Measurements from ENCODE around the gene SPEF2. TPM values are rescaled to one million over a fixed set of nuclear protein-coding genes. Genes with fewer than 3 reads are reported as not detected.

Gene SPEF2
- total RNA-seq, 1 donor from 2014 or later, result 3.4 TPM

DNA sequence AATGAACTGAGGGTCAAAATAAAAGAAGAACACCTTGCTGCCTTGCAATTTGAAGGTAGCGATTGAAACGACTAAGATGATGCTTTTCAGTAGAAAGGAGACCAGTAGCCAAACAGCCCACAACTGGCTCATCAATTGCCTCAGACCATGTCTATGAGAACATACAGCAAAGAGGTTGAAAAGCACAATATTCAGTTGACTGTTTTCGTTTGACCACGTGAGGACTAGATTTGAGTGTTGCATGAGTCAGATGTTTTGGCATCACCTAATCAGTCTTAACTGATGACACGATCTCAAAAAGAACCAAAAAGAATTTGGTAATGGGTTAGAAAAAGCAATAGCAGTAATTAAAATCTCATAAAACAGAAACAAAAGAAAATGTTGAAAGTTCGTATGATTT, 156.3 kb downstream of the SPEF2 start:
- TF ChIP-seq, protein P1, sequence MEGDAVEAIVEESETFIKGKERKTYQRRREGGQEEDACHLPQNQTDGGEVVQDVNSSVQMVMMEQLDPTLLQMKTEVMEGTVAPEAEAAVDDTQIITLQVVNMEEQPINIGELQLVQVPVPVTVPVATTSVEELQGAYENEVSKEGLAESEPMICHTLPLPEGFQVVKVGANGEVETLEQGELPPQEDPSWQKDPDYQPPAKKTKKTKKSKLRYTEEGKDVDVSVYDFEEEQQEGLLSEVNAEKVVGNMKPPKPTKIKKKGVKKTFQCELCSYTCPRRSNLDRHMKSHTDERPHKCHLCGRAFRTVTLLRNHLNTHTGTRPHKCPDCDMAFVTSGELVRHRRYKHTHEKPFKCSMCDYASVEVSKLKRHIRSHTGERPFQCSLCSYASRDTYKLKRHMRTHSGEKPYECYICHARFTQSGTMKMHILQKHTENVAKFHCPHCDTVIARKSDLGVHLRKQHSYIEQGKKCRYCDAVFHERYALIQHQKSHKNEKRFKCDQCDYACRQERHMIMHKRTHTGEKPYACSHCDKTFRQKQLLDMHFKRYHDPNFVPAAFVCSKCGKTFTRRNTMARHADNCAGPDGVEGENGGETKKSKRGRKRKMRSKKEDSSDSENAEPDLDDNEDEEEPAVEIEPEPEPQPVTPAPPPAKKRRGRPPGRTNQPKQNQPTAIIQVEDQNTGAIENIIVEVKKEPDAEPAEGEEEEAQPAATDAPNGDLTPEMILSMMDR (IDR thresholded peaks at IDR 0.05; ENCODE audit: insufficient read depth, low read depth, low read length), result no peak
- TF ChIP-seq EZH2 (IDR thresholded peaks at IDR 0.05; ENCODE audit: insufficient read depth, low read length), result no peak
- Histone ChIP-seq H3K36me3 (ENCODE audit: insufficient read depth, low read length) (no peaks in the 10 kb centered on the region), H4K20me1 (ENCODE audit: insufficient read depth, low read length) (no peaks in the 10 kb centered on the region), H3K4me2 (ENCODE audit: low read length) (no peak overlapping the region), H3K27ac (ENCODE audit: low read depth, low read length) (no peak overlapping the region), H3K27me3 (ENCODE audit: insufficient read depth, low read length) (peaks cover 6% of the 10 kb centered on the region), H2AFZ (ENCODE audit: low read depth, low read length) (no peak overlapping the region), H3K4me1 (ENCODE audit: insufficient read depth, low read length) (no peaks in the 10 kb centered on the region), H3K4me3 (ENCODE audit: insufficient read depth, low read depth, low read length) (no peak overlapping the region), H3K79me2 (ENCODE audit: insufficient read depth, low read length) (no peaks in the 10 kb centered on the region), H3K9me3 (ENCODE audit: insufficient read depth, low read depth, low read length) (no peaks in the 10 kb centered on the region), H3K9ac (ENCODE audit: low read length) (no peak overlapping the region)
- DNase-seq (ENCODE audit: low read depth), result peak; percentile 56
- H3K36me3 Mint-ChIP-seq (ENCODE audit: low read depth, unreplicated experiment), result no peaks in the 10 kb centered on the region
- FAIRE-seq, result peak; percentile 37
- no peaks in the 10 kb centered on the region for H3K27me3 Mint-ChIP-seq (ENCODE audit: low read depth, unreplicated experiment)
- no peak overlapping the region for H3K4me3 Mint-ChIP-seq (ENCODE audit: unreplicated experiment)
- no peak overlapping the region for H3K27ac Mint-ChIP-seq (ENCODE audit: unreplicated experiment)
- peaks cover 6% of the 10 kb centered on the region for H3K9me3 Mint-ChIP-seq (ENCODE audit: unreplicated experiment)
- H3K4me1 Mint-ChIP-seq (ENCODE audit: low read depth, unreplicated experiment), result peaks cover 15% of the 10 kb centered on the region

DNA sequence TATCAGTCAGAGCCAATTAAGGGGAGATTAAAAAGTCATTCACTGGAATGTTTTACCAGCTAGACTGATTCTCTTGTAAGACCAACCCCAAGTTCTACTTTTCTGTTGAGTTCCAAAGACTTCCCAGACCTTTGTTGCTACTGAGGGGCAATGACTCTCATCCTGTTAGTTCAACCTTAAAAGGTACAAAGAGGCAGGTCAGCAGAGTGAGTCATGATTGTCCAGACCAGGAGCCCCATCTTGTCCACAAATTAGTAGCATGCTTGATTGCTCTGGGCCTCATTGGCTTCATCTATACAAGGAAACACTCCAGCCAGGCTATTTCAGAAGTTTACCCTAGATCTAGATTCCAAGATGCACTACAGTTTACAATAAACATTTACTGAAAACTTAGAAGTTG, 159.1 kb downstream of the SPEF2 start:
- H3K36me3 Mint-ChIP-seq (ENCODE audit: low read depth, unreplicated experiment), result no peaks in the 10 kb centered on the region
- Histone ChIP-seq H3K79me2 (ENCODE audit: insufficient read depth, low read length) (no peaks in the 10 kb centered on the region), H3K9me3 (ENCODE audit: insufficient read depth, low read depth, low read length) (no peaks in the 10 kb centered on the region), H3K4me3 (ENCODE audit: insufficient read depth, low read depth, low read length) (no peak overlapping the region), H4K20me1 (ENCODE audit: insufficient read depth, low read length) (no peaks in the 10 kb centered on the region), H3K36me3 (ENCODE audit: insufficient read depth, low read length) (no peaks in the 10 kb centered on the region), H3K27me3 (ENCODE audit: insufficient read depth, low read length) (no peaks in the 10 kb centered on the region), H3K27ac (ENCODE audit: low read depth, low read length) (no peak overlapping the region), H2AFZ (ENCODE audit: low read depth, low read length) (no peak overlapping the region), H3K9ac (ENCODE audit: low read length) (no peak overlapping the region), H3K4me1 (ENCODE audit: insufficient read depth, low read length) (no peaks in the 10 kb centered on the region), H3K4me2 (ENCODE audit: low read length) (no peak overlapping the region)
- no peak for TF ChIP-seq EZH2 (IDR thresholded peaks at IDR 0.05; ENCODE audit: insufficient read depth, low read length)
- TF ChIP-seq, protein P1 (IDR thresholded peaks at IDR 0.05; ENCODE audit: insufficient read depth, low read depth, low read length), result no peak
- H3K9me3 Mint-ChIP-seq (ENCODE audit: unreplicated experiment), result peaks cover 6% of the 10 kb centered on the region
- DNase-seq (ENCODE audit: low read depth) (no peak), FAIRE-seq (no peak)
- no peaks in the 10 kb centered on the region for H3K27me3 Mint-ChIP-seq (ENCODE audit: low read depth, unreplicated experiment)
- no peak overlapping the region for H3K4me3 Mint-ChIP-seq (ENCODE audit: unreplicated experiment)
- peaks cover 19% of the 10 kb centered on the region for H3K4me1 Mint-ChIP-seq (ENCODE audit: low read depth, unreplicated experiment)
- no peak overlapping the region for H3K27ac Mint-ChIP-seq (ENCODE audit: unreplicated experiment)

DNA sequence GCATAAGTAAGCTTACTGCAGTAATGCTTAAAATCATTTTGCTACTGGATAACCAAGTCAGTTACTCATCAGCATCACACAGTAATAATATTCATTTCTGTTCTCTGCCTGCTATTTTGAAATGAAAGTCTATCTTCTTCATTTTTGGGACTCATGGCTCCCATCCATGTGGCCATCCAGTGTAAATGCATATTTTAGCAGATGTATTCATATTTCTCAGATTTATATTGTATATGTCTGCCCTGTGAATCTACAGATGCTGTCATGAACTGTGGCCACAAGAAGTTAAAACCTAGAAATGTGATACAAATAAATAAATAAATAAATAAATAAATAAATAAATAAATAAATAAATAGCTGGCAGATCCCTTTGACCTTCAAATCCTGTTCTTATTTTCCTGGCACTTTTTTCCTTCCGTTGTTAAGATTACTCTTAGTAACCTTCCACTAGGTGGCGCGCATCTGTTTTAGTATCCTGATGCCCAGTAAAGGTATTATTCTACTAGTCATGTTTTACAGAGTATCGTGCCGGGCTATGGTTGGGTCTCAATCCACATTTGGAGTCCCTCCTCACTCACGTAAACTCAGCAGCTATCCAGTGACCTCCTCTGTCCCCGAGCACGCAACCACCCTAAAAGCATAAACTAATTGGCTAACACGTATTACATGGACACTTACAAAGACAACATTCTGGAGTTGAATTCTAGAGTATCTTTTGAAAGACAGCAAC, 159.9 kb downstream of the SPEF2 start:
- TF ChIP-seq, protein P1 (IDR thresholded peaks at IDR 0.05; ENCODE audit: insufficient read depth, low read depth, low read length), result peak; percentile 63
- TF ChIP-seq EZH2 (IDR thresholded peaks at IDR 0.05; ENCODE audit: insufficient read depth, low read length), result no peak
- Mint-ChIP-seq H3K36me3 (ENCODE audit: low read depth, unreplicated experiment) (no peaks in the 10 kb centered on the region), H3K27ac (ENCODE audit: unreplicated experiment) (no peak overlapping the region), H3K9me3 (ENCODE audit: unreplicated experiment) (peaks cover 3% of the 10 kb centered on the region), H3K4me1 (ENCODE audit: low read depth, unreplicated experiment) (peaks cover 19% of the 10 kb centered on the region), H3K27me3 (ENCODE audit: low read depth, unreplicated experiment) (no peaks in the 10 kb centered on the region), H3K4me3 (ENCODE audit: unreplicated experiment) (no peak overlapping the region)
- Histone ChIP-seq H4K20me1 (ENCODE audit: insufficient read depth, low read length) (no peaks in the 10 kb centered on the region), H3K36me3 (ENCODE audit: insufficient read depth, low read length) (no peaks in the 10 kb centered on the region), H3K4me1 (ENCODE audit: insufficient read depth, low read length) (no peaks in the 10 kb centered on the region), H3K4me3 (ENCODE audit: insufficient read depth, low read depth, low read length) (no peak overlapping the region), H3K27ac (ENCODE audit: low read depth, low read length) (no peak overlapping the region), H3K9ac (ENCODE audit: low read length) (no peak overlapping the region), H2AFZ (ENCODE audit: low read depth, low read length) (no peak overlapping the region), H3K27me3 (ENCODE audit: insufficient read depth, low read length) (no peaks in the 10 kb centered on the region), H3K4me2 (ENCODE audit: low read length) (no peak overlapping the region), H3K79me2 (ENCODE audit: insufficient read depth, low read length) (no peaks in the 10 kb centered on the region), H3K9me3 (ENCODE audit: insufficient read depth, low read depth, low read length) (no peaks in the 10 kb centered on the region)
- DNase-seq (ENCODE audit: low read depth) (peak; percentile 70), FAIRE-seq (peak; percentile 39)

Measured in astrocyte (in vitro differentiated cells and primary cell).